ENCODE data around the gene TTBK2.
A peak's percentile ranks its signal among the peaks of the same experiment; 100 is the strongest.
"Not testable (repeated sequence)": the region's sequence is repeated elsewhere in the genome, so short reads cannot be mapped to it uniquely, and the experiment has no call there.

The TTBK2 gene

GRCh38 chr15:42920519-42921341, at the start of gene TTBK2:
TSS of gene TTBK2 (minus strand) at chr15:42920778. CDS start at chr15:42878617, 42,161 bp downstream.
- peak; percentile 94 to 96 (median 96) for DNase-seq (ENCODE audit: low read depth in 3 of 3)

- DNase-seq (ENCODE audit: low read depth in 3 of 3), result no peak
Observed at GRCh38 chr15:42964476-42964875, 43.9 kb upstream of the TTBK2 start.

DNA sequence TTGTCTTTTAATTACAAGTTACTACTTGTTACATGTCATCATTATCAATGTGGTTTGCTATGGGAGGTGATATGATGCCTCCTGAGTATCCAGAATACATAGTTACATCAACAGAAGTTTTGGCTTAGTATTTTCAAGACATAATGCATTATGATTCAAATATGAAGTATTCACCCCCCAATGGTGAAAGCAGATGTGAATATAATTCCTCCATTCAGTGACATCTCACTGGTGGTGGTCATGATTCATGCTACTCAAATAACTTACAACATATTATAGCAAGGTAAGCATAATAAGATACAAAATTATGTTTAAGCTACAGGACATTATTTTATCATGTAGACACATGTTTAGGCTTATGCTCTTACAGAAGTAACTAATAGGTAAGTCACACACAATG, 34.9 kb upstream of the TTBK2 start:
- no peak for DNase-seq (ENCODE audit: low read depth in 3 of 3)

- no peak for DNase-seq (ENCODE audit: low read depth in 3 of 3)
Observed at GRCh38 chr15:42954291-42954690, 33.7 kb upstream of the TTBK2 start.

GRCh38 chr15:42948898-42949297, 28.3 kb upstream of the TTBK2 start:
- DNase-seq (ENCODE audit: low read depth in 3 of 3), result not testable (repeated sequence)

DNA sequence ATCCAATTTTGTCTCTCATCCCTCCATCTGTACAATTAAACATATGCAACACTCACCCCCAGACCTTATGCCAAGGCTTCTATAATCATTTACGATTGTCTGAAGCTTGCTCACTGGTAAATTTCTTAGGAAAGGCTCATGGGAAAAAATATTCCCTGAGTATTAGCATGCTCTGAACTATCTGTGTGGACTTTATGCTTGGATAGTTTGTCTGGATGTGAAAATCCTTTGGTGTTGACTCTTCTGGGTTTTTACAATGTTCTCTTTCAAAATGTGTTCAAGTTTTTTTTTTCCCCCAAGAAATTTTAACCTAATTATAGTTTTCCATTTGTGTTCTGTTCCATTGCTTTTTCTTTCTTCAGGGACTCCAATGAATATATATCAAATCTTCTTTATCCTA, 19.9 kb upstream of the TTBK2 start:
- no peak for DNase-seq (ENCODE audit: low read depth in 3 of 3)

DNA sequence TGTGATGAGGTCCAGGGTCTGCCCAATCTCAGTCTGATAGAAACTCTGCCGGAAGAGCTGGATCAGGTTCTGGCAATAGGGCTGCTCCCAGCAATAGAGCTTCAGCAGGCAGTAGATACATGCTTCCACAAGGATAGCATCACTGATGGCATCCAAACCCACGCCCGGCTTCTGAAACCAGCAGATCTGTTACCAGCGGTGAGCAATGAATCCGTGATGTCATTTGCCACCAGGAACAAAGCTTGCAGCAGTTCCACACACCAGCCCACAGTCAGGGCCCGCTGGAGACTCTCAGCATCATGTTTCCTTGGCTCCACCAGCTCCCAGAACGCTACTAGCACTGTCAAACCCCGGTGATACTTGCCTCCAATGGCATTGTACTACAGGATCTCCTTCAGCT, 19.3 kb upstream of the TTBK2 start:
- no peak for DNase-seq (ENCODE audit: low read depth in 3 of 3)

- no peak for DNase-seq (ENCODE audit: low read depth in 3 of 3)
Observed at GRCh38 chr15:42937143-42937542, 16.6 kb upstream of the TTBK2 start.

- no peak for DNase-seq (ENCODE audit: low read depth in 3 of 3)
Observed at GRCh38 chr15:42933886-42934667, 13.5 kb upstream of the TTBK2 start.

- DNase-seq (ENCODE audit: low read depth in 3 of 3), result no peak
Observed at GRCh38 chr15:42932833-42933515, 12.4 kb upstream of the TTBK2 start.

- no peak for DNase-seq (ENCODE audit: low read depth in 3 of 3)
Observed at GRCh38 chr15:42931702-42932486, 11.3 kb upstream of the TTBK2 start.

DNA sequence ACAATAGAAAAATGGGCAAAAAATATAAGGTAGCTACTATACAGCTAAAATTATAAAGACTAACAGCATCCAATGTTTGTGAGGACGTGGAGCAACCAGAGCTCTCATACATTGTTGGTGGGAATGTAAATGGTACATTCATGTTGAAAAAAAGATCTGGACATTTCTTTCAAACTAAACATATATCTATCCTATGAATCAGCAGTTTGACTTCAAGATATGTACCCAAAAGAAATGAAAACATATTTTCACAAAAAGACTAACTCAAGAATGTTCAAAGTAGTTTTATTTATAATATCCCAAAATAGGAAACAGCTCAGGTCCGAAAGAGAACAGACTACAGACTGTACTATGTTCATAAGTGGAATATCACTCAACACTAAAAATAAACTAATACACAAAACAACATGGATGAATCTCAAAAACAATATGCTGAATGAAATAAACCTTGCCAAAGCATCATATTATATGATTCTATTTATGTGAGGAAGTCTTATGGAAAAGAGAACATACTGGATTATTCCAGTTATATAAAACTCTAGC, 8.8 kb upstream of the TTBK2 start:
- DNase-seq (ENCODE audit: low read depth in 3 of 3), result no peak

DNA sequence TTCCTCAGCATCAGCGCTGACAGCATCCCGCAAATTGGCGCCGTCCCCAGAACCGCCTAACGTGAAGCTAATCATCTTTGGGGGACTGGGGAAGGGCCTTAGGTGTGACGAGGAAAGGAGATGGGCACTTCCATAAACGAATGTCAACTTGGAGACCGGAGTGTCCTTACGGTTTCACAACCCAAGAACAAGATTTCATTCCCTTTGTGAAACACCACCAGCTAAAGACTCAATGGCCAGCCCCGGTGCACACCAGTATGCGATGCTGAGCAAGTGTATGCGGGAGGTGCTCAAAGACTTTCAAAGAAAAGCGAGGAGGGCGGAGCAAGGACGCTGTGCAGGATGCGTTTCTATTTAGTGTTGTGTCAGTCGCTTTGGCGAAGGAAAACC, 759 bp upstream of the TTBK2 start:
- DNase-seq (ENCODE audit: low read depth in 3 of 3), result peak in 1 of 3 donors; percentile 29

DNA sequence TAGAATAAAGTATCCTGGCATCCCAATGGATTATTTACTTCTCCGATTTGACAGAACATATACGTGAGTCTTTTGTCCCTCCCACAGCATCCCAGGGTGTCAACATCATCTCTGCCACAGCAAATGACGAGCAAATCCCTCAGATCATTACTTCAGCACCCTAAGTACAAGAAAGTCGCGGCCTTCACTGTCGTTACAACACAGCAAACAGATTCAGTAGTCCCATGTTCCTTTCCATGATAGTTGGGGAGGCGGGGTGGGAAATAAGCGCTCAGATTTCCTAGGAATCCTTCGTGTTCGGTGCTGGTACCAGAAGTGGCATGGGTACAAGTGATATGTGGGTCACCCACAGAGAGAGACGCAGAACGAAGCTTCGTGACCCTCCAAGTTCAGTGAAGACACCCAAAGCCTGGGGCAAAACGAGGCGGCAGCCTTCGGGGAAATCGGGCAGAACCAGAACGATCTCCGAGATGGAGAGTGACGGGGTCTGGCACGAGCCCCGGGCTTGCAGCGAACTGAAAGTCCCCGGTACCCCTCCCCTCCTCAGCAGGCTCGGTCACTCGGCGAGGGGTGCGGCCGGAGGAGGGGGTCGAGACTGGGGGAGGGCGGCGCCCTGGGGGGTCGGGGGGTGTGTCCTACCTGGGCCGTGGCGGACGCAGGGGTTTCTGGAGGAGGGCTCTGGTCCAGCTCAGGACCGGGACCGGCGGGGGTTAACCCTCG, 619 bp downstream of the TTBK2 start:
- DNase-seq (ENCODE audit: low read depth in 3 of 3), result peak in 1 of 3 donors; percentile 18

DNA sequence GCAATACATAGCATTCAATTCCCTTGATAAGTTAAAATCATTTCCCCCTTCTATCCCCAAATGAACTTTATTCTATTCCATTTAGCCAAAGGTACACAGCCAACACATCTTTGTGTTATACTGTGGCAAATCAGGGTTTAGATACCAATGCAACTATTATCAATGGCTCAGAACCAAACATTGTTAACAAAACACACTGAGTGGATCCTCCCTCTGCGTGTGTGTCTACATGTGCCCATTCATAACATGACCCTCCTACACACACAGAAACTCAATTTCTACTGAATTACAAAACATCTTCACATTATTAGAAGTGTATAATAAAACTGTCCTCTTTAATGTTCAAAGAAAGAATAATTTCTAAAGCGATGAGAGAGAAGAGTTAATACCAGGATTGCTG, 1.3 kb downstream of the TTBK2 start:
- DNase-seq (ENCODE audit: low read depth in 3 of 3), result no peak

GRCh38 chr15:42918047-42918446, 2.5 kb downstream of the TTBK2 start:
- no peak for DNase-seq (ENCODE audit: low read depth in 3 of 3)

DNA sequence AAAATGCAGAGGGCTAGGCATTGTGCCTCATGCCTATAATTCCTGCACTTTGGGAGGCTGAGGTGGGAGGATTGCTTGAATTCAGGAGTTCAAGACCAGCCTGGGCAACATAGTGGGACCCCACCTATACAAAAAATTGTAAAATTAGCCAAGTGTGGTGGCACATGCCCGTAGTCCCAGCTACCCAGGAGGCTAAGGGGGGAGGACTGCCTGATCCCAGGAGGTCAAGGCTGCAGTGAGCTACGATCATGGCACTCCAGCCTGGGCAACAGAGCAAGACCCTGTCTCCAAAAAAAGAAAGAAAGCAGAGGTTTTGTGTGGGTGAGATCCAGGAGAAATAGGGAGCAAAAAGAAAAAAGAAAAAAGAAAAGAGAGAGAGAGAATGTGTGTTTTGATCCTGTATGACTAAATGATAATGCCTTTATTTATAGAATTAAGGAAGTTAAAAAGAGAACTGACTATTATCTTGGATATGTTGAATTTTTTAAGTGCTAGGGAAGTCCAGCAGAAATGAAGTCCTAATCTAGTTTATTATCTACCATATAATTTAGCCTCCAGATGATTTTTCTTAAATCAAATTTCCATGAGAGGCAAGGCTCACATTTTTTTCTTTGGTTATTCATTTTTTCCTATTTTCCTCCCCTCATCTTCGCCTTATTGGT, 4.8 kb downstream of the TTBK2 start:
- DNase-seq (ENCODE audit: low read depth in 3 of 3), result no peak

GRCh38 chr15:42914728-42915497, 5.7 kb downstream of the TTBK2 start:
- DNase-seq (ENCODE audit: low read depth in 3 of 3), result no peak

GRCh38 chr15:42911058-42911592, 9.5 kb downstream of the TTBK2 start:
- DNase-seq (ENCODE audit: low read depth in 3 of 3), result no peak
